Measurements from ENCODE around the gene TBKBP1.

DNA sequence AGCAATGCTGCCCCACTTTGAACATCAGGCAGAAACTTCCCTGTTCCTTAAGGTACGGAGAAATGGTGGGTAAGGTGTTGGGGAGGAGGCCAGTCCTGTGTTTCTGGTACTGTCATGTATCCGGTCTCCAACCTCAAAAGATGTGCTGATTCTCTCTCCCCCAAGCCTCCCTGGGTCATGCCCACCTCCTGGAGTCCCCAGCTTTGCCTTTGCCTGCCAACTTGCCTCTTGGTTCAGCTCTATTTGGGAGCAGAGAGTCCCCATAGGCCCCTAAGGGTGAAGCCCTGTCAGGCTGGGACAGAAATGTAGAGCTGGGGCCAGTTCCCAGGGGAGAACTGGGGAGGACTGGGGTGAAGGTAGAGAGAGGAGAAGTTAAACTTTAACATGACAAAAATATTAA is 37.4 kb downstream of the TBKBP1 start:
- TF ChIP-seq POLR2A (IDR thresholded peaks at IDR 0.05), result no peak
- TF ChIP-seq, protein P1, sequence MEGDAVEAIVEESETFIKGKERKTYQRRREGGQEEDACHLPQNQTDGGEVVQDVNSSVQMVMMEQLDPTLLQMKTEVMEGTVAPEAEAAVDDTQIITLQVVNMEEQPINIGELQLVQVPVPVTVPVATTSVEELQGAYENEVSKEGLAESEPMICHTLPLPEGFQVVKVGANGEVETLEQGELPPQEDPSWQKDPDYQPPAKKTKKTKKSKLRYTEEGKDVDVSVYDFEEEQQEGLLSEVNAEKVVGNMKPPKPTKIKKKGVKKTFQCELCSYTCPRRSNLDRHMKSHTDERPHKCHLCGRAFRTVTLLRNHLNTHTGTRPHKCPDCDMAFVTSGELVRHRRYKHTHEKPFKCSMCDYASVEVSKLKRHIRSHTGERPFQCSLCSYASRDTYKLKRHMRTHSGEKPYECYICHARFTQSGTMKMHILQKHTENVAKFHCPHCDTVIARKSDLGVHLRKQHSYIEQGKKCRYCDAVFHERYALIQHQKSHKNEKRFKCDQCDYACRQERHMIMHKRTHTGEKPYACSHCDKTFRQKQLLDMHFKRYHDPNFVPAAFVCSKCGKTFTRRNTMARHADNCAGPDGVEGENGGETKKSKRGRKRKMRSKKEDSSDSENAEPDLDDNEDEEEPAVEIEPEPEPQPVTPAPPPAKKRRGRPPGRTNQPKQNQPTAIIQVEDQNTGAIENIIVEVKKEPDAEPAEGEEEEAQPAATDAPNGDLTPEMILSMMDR (IDR thresholded peaks at IDR 0.05), result no peak

Measured in thyroid gland (tissue), 4 donors.